Activated naive CD4-positive, alpha-beta T cell treated with anti-CD3 and anti-CD28 coated beads for 36 hours (primary cell): Measurements from ENCODE around the gene SETD1A. TPM values are rescaled to one million over a fixed set of nuclear protein-coding genes. Genes with fewer than 3 reads are reported as not detected.
A peak's percentile ranks its signal among the peaks of the same experiment; 100 is the strongest.
"Not testable (repeated sequence)": the region's sequence is repeated elsewhere in the genome, so short reads cannot be mapped to it uniquely, and the experiment has no call there.

Experiments
- CTCF ChIA-PET: fragments of 350-600 bp; sonication (Branson Sonifier 250); formaldehyde crosslinking; loops from one replicate; lab custom pipeline; 2021; ENCODE audit warnings: antibody characterized with exemption; lab: Charles Lee
- DNase-seq: peaks from one replicate; pipeline ENCODE4 v3.0.0-alpha.2; 2020
- H3K27ac Mint-ChIP-seq: one replicate; pipeline ENCODE4 v1.8.0; 2021; ENCODE audit warnings: mild to moderate bottlenecking, mixed read lengths
- H3K27me3 Mint-ChIP-seq: one replicate; pipeline ENCODE4 v1.8.0; 2021; ENCODE audit warnings: low read depth, mixed read lengths
- H3K36me3 Mint-ChIP-seq: one replicate; pipeline ENCODE4 v1.8.0; 2021; ENCODE audit warnings: low read depth, mixed read lengths
- H3K4me1 Mint-ChIP-seq: one replicate; pipeline ENCODE4 v1.8.0; 2021; ENCODE audit warnings: low read depth, mixed read lengths
- H3K4me3 Mint-ChIP-seq: one replicate; pipeline ENCODE4 v1.8.0; 2021; ENCODE audit warnings: mild to moderate bottlenecking, moderate library complexity, mixed read lengths
- H3K9me3 Mint-ChIP-seq: one replicate; pipeline ENCODE4 v1.8.0; 2021; ENCODE audit warnings: mixed read lengths
- intact Hi-C: fragments of 100-400 bp; cut with micrococcal nuclease; formaldehyde crosslinking; loops from one replicate; pipeline ENCODE4 v1.15.1; 2023
- total RNA-seq, 2 experiments: library from RNA; stranded (reverse); gene quantifications; one replicate each; pipeline ENCODE4 v1.2.3, GENCODE V29; 2021

Gene SETD1A
- total RNA-seq, 2 experiments from 2014 or later = 14.3 to 14.6 TPM

- H3K4me1 Mint-ChIP-seq = peaks cover 8% of the 10 kb centered on the region
- no peak overlapping the region for H3K27ac Mint-ChIP-seq
- DNase-seq = no peak
- H3K4me3 Mint-ChIP-seq = no peak overlapping the region
- CTCF ChIA-PET = no interaction called here
- H3K27me3 Mint-ChIP-seq = no peaks in the 10 kb centered on the region
- intact Hi-C loops = no loop called here
- H3K36me3 Mint-ChIP-seq = no peaks in the 10 kb centered on the region
- no peaks in the 10 kb centered on the region for H3K9me3 Mint-ChIP-seq
Measured at GRCh38 chr16:31006086-31006385, 48.5 kb downstream of the SETD1A start.

- CTCF ChIA-PET = no interaction called here
- H3K36me3 Mint-ChIP-seq = no peaks in the 10 kb centered on the region
- H3K9me3 Mint-ChIP-seq = no peaks in the 10 kb centered on the region
- intact Hi-C loops = no loop called here
- no peak for DNase-seq
- no peaks in the 10 kb centered on the region for H3K27me3 Mint-ChIP-seq
- no peak overlapping the region for H3K4me3 Mint-ChIP-seq
- H3K4me1 Mint-ChIP-seq = peaks cover 12% of the 10 kb centered on the region
- H3K27ac Mint-ChIP-seq = no peak overlapping the region
Measured at GRCh38 chr16:31006589-31006988, 49.0 kb downstream of the SETD1A start.

DNA sequence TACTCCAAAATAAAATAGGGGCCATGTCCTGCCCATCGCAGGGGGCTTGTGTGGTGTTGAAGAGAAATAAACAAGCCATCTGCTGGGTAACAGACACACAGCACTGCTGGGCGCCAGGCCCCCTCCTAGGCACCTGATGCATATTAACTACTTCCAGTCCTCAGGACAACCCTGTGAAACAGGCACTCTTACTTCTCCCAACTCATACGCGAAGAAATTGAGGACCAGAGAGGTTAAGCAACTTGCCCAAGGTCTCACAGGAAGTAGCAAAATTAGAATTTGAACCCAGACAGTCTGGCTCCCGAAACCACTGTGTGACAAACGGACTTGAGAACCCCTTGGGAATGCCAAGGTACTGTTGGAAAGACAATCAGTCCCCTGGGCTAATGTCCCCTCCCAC is 50.1 kb downstream of the SETD1A start:
- DNase-seq = no peak
- H3K4me3 Mint-ChIP-seq = no peak overlapping the region
- no peak overlapping the region for H3K27ac Mint-ChIP-seq
- peaks cover 12% of the 10 kb centered on the region for H3K4me1 Mint-ChIP-seq
- intact Hi-C loops = no loop called here
- CTCF ChIA-PET = interaction anchor here (0.6 kb wide), 1 partner anchor 240 kb away, joined by 6 read pairs; no protein-coding TSS in a partner anchor
- no peaks in the 10 kb centered on the region for H3K9me3 Mint-ChIP-seq
- H3K36me3 Mint-ChIP-seq = no peaks in the 10 kb centered on the region
- H3K27me3 Mint-ChIP-seq = no peaks in the 10 kb centered on the region

GRCh38 chr16:31008149-31008548 is 50.6 kb downstream of the SETD1A start:
- Mint-ChIP-seq H3K9me3 (no peaks in the 10 kb centered on the region), H3K4me1 (peaks cover 12% of the 10 kb centered on the region), H3K27ac (no peak overlapping the region), H3K27me3 (no peaks in the 10 kb centered on the region), H3K36me3 (no peaks in the 10 kb centered on the region), H3K4me3 (no peak overlapping the region)
- CTCF ChIA-PET = no interaction called here
- intact Hi-C loops = no loop called here
- no peak for DNase-seq

DNA sequence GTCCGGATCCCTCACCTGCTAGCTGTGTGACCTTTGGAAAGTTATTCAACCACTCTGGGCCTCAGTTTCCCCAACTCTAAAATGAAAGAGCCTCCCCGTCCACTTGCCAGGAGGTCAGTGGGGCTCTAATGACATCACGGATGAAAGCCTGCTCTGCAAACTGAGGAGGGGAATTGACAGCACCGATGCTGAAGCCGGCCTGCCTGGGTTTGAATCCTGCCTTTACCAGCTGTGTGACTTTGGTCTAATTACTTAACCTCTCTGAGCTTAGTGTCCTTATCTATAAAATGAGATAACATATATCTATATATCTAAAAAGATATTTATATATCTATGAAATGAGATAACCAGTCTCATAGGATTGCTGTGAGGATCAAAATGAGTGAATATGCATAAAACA is 51.0 kb downstream of the SETD1A start:
- CTCF ChIA-PET = no interaction called here
- intact Hi-C loops = no loop called here
- Mint-ChIP-seq H3K4me3 (no peak overlapping the region), H3K4me1 (peaks cover 12% of the 10 kb centered on the region), H3K9me3 (no peaks in the 10 kb centered on the region), H3K27ac (no peak overlapping the region), H3K36me3 (no peaks in the 10 kb centered on the region), H3K27me3 (no peaks in the 10 kb centered on the region)
- DNase-seq = no peak

DNA sequence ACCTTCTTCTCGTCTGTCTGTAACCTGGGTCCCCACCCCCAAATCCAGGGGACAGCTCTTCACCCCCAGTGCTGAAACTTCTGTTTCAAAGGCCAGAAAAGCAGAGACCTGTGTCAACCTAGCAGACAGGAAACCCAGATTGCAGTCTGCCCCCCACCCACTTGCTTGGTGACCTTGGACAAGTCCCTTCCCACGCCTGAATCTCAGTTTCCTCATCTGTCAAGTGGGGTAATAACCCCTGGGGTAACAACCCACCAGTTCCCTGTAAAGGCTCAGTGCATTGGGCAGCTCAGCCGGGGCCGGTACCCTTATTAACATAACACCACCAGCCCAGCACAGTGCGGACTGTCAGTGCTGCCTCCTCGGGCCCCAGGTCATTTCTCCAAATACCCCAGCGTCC is 51.6 kb downstream of the SETD1A start:
- CTCF ChIA-PET = no interaction called here
- Mint-ChIP-seq H3K27me3 (no peaks in the 10 kb centered on the region), H3K36me3 (no peaks in the 10 kb centered on the region), H3K27ac (no peak overlapping the region), H3K4me1 (peaks cover 12% of the 10 kb centered on the region), H3K9me3 (no peaks in the 10 kb centered on the region), H3K4me3 (no peak overlapping the region)
- no peak for DNase-seq
- intact Hi-C loops = no loop called here

- DNase-seq = no peak
- intact Hi-C loops = no loop called here
- peaks cover 2% of the 10 kb centered on the region for H3K27me3 Mint-ChIP-seq
- CTCF ChIA-PET = no interaction called here
- no peaks in the 10 kb centered on the region for H3K9me3 Mint-ChIP-seq
- H3K4me3 Mint-ChIP-seq = peak overlapping the region; percentile 64
- no peak overlapping the region for H3K27ac Mint-ChIP-seq
- peaks cover 12% of the 10 kb centered on the region for H3K4me1 Mint-ChIP-seq
- no peaks in the 10 kb centered on the region for H3K36me3 Mint-ChIP-seq
Measured at GRCh38 chr16:31009894-31010584, 52.5 kb downstream of the SETD1A start.

DNA sequence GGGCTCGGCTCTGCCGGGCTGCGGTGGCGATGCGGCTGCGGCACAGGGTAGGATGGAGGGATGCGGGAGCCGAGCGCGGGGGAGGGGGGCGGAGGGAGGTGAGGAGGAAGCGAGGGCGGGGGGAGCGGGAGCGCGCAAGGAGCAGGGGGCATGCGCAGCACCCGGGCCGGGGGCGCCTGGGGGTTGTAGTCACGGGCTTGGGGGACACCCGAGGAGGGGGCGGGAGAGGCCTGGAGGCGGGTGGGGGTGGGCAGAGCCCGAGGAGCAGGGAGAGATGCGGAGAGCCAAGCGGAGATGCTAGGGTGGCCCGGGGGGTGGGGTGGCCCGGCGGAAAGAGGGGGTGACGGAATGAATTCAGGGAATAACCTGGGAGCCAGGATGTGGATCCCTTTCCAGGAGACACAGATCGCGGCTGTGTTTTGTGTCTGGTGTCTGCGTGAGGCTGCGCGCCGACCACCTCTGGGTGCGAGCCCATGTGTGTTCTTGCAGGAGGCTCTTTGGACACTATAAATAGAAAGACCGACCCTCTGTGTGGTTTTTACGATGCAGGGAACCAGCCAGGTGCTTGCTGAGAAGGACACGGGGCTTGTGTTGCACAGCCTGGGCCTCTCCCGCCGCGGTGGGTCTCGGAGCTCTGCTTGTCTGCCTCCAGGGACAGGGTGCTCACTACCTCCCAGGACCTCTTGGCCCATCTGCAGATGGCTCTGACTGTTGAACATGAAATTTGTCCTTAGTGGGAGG is 53.2 kb downstream of the SETD1A start, which contains the start of gene STX1B:
STX1B (minus strand) TSS at position 54 of the 741 bp plus-strand sequence. CDS start 242 bp downstream, outside the sequence.
- peak within 1 kb of the TSS; percentile 64 for H3K4me3 Mint-ChIP-seq
- no peaks in the 10 kb centered on the region for H3K9me3 Mint-ChIP-seq
- H3K36me3 Mint-ChIP-seq = no peaks in the 10 kb centered on the region
- H3K4me1 Mint-ChIP-seq = peaks cover 12% of the 10 kb centered on the region
- intact Hi-C loops = no loop called here
- peaks cover 5% of the 10 kb centered on the region for H3K27me3 Mint-ChIP-seq
- CTCF ChIA-PET = no interaction called here
- DNase-seq = peak; percentile 66
- no peak within 1 kb of the TSS for H3K27ac Mint-ChIP-seq

- DNase-seq, intact Hi-C loops, H3K36me3 Mint-ChIP-seq, H3K27me3 Mint-ChIP-seq, H3K4me3 Mint-ChIP-seq, H3K9me3 Mint-ChIP-seq, H3K27ac Mint-ChIP-seq: not testable (repeated sequence)
- peaks cover 12% of the 10 kb centered on the region for H3K4me1 Mint-ChIP-seq
- CTCF ChIA-PET = interaction anchor here (0.7 kb wide), 1 partner anchor 70 kb away, joined by 3 read pairs; no protein-coding TSS in a partner anchor
Measured at GRCh38 chr16:31011815-31012214, 54.3 kb downstream of the SETD1A start.

DNA sequence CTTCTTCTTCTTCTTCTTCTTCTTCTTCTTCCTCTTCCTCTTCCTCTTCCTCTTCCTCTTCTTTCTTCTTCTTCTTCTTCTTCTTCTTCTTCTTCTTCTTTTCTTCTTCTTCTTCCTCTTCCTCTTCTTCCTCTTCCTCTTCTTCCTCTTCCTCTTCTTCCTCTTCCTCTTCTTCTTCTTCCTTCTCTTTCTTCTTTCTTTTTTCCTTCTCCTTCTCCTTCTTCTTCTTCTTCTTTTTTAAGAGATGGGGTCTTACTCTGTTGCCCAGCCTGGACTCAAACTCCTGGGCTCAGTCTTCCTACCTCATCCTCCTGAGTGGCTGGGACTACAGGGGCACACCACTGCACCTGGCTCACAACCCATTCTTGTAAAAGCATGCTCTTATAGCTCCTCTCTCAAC is 55.7 kb downstream of the SETD1A start:
- H3K9me3 Mint-ChIP-seq, H3K4me3 Mint-ChIP-seq, H3K27ac Mint-ChIP-seq, intact Hi-C loops, H3K27me3 Mint-ChIP-seq, CTCF ChIA-PET, H3K36me3 Mint-ChIP-seq, DNase-seq: not testable (repeated sequence)
- H3K4me1 Mint-ChIP-seq = peaks cover 12% of the 10 kb centered on the region

DNA sequence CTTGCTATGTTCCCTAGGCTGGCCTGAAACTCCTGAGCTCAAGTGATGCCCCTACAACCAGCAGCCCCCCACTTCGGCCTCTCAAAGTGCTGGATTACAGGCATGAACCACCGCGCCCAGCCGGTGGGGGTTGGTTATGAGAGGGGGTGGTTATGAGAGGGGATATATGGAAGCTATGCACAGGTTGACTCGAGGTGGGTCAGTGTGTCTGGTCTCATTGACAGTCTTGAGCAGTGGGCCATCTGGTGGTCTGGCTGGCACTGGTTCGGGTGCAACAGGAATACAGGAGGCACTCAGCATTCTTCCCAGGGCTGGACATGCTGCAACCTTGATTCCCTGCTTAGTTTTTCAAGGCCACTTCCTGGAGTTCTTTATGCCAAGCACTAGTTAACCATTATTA is 58.5 kb downstream of the SETD1A start:
- Mint-ChIP-seq H3K4me3 (no peak overlapping the region), H3K27me3 (peaks cover 7% of the 10 kb centered on the region), H3K36me3 (no peaks in the 10 kb centered on the region), H3K27ac (no peak overlapping the region), H3K9me3 (no peaks in the 10 kb centered on the region), H3K4me1 (peaks cover 4% of the 10 kb centered on the region)
- DNase-seq = no peak
- intact Hi-C loops = no loop called here
- CTCF ChIA-PET = interaction anchor here (0.5 kb wide), 1 partner anchor 141 kb away, joined by 3 read pairs; no protein-coding TSS in a partner anchor

GRCh38 chr16:31017756-31018155 is 60.2 kb downstream of the SETD1A start:
- H3K4me1 Mint-ChIP-seq, DNase-seq, H3K9me3 Mint-ChIP-seq, H3K4me3 Mint-ChIP-seq, H3K27ac Mint-ChIP-seq, CTCF ChIA-PET, intact Hi-C loops, H3K36me3 Mint-ChIP-seq, H3K27me3 Mint-ChIP-seq: not testable (repeated sequence)

DNA sequence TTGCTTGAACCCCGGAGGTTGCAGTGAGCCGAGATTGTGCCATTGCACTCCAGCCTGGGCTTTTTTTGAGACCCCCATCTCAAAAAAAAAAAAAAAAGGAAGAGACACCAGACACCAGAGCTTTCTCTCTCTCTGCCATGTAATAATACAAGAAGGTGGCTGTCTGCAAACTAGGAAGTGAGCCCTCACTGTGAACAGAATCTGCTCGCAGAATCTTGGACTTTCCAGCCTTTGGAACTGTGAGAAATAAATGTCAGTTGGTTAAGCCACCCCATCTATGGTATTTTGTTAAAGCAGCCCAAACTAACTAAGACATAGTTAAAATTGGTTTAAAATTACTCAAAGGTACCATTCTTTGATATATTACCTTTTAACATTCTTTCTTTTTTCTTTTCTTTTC is 63.0 kb downstream of the SETD1A start:
- Mint-ChIP-seq H3K4me1 (peaks cover 2% of the 10 kb centered on the region), H3K27ac (no peak overlapping the region), H3K9me3 (no peaks in the 10 kb centered on the region), H3K36me3 (no peaks in the 10 kb centered on the region), H3K4me3 (no peak overlapping the region), H3K27me3 (peaks cover 2% of the 10 kb centered on the region)
- CTCF ChIA-PET = interaction anchor here (0.6 kb wide), 1 partner anchor 190 kb away, joined by 3 read pairs; no protein-coding TSS in a partner anchor
- DNase-seq = no peak
- intact Hi-C loops = no loop called here
